AG10803 (cell line): Measurements from ENCODE around the gene CNTN1.

Experiments used
- DNase-seq: peaks from one replicate; pipeline ENCODE4 v3.0.0; 2010; ENCODE audit warnings: low read depth
- H3K4me3 ChIP-seq: 2 replicates; pipeline ENCODE4 v1.5.1; 2011; ENCODE audit warnings: mild to moderate bottlenecking, low read length, control low read depth
- TF ChIP-seq, protein P1 (sequence below): conservative IDR thresholded peaks from 2 replicates; pipeline ENCODE4 v1.5.1; 2011; ENCODE audit warnings: mild to moderate bottlenecking, low read length, control low read depth, inconsistent platforms

Gene CNTN1

DNA sequence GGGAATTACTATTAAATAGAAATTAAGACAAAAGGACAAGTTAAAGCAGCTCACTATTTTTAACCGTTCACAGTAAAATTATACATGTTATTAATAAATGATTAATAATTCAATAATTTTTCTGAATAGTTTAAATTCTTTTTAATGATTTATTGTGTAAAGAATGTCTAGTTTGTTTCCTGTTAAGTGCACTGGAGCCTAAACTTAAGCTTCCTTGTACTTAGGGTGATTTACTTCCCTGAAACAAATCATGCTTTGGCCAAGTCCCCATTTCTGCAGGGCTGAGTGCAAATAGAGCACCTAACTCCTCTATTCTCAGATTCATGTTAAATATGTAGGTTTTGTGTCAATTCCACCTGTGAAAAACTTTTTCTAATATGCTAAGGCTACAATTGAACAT is 307.0 kb downstream of the CNTN1 start:
- TF ChIP-seq, protein P1, sequence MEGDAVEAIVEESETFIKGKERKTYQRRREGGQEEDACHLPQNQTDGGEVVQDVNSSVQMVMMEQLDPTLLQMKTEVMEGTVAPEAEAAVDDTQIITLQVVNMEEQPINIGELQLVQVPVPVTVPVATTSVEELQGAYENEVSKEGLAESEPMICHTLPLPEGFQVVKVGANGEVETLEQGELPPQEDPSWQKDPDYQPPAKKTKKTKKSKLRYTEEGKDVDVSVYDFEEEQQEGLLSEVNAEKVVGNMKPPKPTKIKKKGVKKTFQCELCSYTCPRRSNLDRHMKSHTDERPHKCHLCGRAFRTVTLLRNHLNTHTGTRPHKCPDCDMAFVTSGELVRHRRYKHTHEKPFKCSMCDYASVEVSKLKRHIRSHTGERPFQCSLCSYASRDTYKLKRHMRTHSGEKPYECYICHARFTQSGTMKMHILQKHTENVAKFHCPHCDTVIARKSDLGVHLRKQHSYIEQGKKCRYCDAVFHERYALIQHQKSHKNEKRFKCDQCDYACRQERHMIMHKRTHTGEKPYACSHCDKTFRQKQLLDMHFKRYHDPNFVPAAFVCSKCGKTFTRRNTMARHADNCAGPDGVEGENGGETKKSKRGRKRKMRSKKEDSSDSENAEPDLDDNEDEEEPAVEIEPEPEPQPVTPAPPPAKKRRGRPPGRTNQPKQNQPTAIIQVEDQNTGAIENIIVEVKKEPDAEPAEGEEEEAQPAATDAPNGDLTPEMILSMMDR, result no peak

GRCh38 chr12:41008472-41008871 is 316.2 kb downstream of the CNTN1 start:
- no peak overlapping the region for H3K4me3 ChIP-seq
- TF ChIP-seq, protein P1, result no peak
- no peak for DNase-seq

More for the DNA sequence above, 307.0 kb downstream of the CNTN1 start:
- no peak for DNase-seq
- no peak overlapping the region for H3K4me3 ChIP-seq

DNA sequence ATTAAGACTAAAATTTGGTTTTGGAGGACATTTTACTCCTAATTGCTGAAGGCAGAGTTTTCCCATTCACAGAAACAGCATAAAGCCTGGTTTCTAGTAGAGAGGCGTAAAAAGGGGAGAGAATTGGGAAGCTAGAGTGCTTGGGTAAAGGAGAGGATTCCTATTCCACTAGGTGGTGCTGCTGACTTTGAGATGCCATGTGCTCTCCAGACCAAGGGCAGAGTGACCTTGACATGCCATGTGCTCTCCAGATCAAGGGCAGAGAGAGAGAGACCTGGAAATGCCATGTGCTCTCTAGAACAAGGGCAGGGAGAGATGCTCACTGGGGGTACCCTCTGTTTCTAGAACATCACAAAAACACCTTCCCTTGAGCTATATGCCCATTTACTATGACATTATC is 319.7 kb downstream of the CNTN1 start:
- no peak for DNase-seq
- TF ChIP-seq, protein P1, result no peak
- no peak overlapping the region for H3K4me3 ChIP-seq

DNA sequence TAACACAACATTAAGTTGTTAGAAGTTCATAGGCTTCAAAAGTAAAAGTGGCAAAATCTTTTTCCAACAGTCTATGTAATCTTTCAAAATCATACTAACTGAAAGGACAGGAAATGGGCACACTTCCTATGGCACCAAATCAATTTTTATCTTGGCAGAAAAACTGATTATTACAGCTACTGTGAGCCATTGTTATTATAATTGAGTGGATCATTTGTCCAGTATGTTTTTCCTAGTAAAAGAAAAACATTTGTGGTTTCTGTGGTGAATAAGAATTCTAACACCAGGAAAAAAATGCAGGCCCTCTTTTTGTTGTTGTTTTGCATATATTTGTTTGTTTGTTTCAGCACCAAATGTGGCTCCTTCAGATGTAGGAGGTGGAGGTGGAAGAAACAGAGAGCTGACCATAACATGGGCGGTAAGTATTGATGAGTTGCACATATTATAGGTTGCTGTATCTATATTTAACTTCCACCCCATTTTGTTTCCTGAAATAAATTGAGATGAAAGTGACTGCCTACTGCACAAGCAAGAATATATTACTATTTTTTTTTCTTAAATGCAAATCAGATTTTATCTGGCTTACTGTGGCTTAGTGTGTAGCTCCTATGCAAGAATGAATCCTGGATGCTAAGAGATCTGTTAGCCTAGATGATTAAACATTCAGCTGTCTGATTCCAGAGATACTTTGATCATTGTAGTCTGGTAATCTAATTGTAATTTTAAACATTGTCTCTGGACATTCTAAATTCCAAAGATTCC is 321.8 kb downstream of the CNTN1 start:
- no peak for DNase-seq

DNA sequence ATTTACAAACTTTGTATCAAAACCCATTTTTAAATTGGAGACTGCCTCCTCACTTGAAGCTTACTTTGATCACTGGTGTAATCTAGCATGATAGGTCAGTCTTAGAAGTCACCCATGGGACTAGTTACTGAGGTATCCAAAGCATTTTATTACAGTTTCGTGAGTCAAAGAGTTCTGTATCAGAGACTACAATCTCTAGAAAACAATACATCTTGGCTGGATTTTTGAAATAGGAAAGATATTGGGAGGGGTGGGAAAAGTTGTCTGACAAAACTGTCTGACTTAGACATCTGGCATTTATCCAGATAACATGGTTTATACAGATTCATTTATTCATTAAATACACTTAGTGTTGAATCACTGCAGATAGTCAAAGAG is 322.4 kb downstream of the CNTN1 start:
- TF ChIP-seq, protein P1, result no peak
- no peak for DNase-seq
- no peak overlapping the region for H3K4me3 ChIP-seq

More for the DNA sequence above, 321.8 kb downstream of the CNTN1 start:
- TF ChIP-seq, protein P1, result no peak
- H3K4me3 ChIP-seq, result no peak overlapping the region

- TF ChIP-seq, protein P1, result no peak
- no peak for DNase-seq
- H3K4me3 ChIP-seq, result no peak overlapping the region
Observed at GRCh38 chr12:41018010-41018409, 325.8 kb downstream of the CNTN1 start.

GRCh38 chr12:41019461-41019860 is 327.2 kb downstream of the CNTN1 start:
- TF ChIP-seq, protein P1, result no peak
- no peak for DNase-seq
- no peak overlapping the region for H3K4me3 ChIP-seq
